NCI-H2107 treated with DMSO at 0.1 percent for 48 hours (cell line): ENCODE results near the gene NKX2-3.

Source experiments
- DNase-seq: peaks from one replicate; lab custom pipeline; 2025; ENCODE audit not compliant: unreplicated experiment; lab: John Stamatoyannopoulos, UW

The NKX2-3 gene

GRCh38 chr10:99526861-99527504 is 5.8 kb upstream of the NKX2-3 start:
- DNase-seq: no peak

- no peak for DNase-seq
These were observed 4.9 kb upstream of the NKX2-3 start for GRCh38 chr10:99527526-99528493.

GRCh38 chr10:99528494-99529441 is 4.0 kb upstream of the NKX2-3 start:
- no peak for DNase-seq

GRCh38 chr10:99529591-99530107 is 3.1 kb upstream of the NKX2-3 start:
- DNase-seq: no peak

- DNase-seq: no peak
These were observed 2.4 kb upstream of the NKX2-3 start for GRCh38 chr10:99530108-99531025.

GRCh38 chr10:99531026-99531695 is 1.6 kb upstream of the NKX2-3 start:
- DNase-seq: no peak

GRCh38 chr10:99531696-99532593 is 797 bp upstream of the NKX2-3 start:
- no peak for DNase-seq

- DNase-seq: no peak
These were observed 1.0 kb downstream of the NKX2-3 start for GRCh38 chr10:99533496-99534449.

GRCh38 chr10:99534450-99534938 is 1.8 kb downstream of the NKX2-3 start:
- no peak for DNase-seq

GRCh38 chr10:99534939-99535763 is 2.4 kb downstream of the NKX2-3 start:
- no peak for DNase-seq

GRCh38 chr10:99535764-99536337 is 3.1 kb downstream of the NKX2-3 start:
- DNase-seq: no peak

- DNase-seq: no peak
These were observed 3.8 kb downstream of the NKX2-3 start for GRCh38 chr10:99536338-99537085.

GRCh38 chr10:99537086-99537988 is 4.6 kb downstream of the NKX2-3 start:
- no peak for DNase-seq
